Liver (tissue), 9 donors: Measurements from ENCODE around the gene CDH4. TPM values are rescaled to one million over a fixed set of nuclear protein-coding genes. Genes with fewer than 3 reads are reported as not detected.

ENCODE experiments used
- DNase-seq: peaks from one replicate; pipeline ENCODE4 v3.0.0-alpha.2; 2017; ENCODE audit warnings: low spot score
- H3K27ac ChIP-seq, 2 donors: one replicate each; pipeline ENCODE4 v1.7.0; 2013; ENCODE audit warnings: inconsistent platforms in 2 of 2, low read length in 2 of 2, control low read depth in 1 of 2, low read depth in 1 of 2, mild to moderate bottlenecking in 1 of 2
- H3K27me3 ChIP-seq, 4 donors: one replicate each; pipeline versions ENCODE4 v1.6.1 to v1.7.0; 2013; ENCODE audit warnings: low read length in 3 of 4, inconsistent platforms in 1 of 4, mild to moderate bottlenecking in 1 of 4, moderate library complexity in 1 of 4; ENCODE audit not compliant: control insufficient read depth in 4 of 4, insufficient read depth in 4 of 4
- H3K36me3 ChIP-seq, 4 donors: one replicate each; pipeline versions ENCODE4 v1.6.1 to v1.7.0; 2013; ENCODE audit warnings: low read length in 3 of 4, mild to moderate bottlenecking in 3 of 4, low read depth in 1 of 4, moderate library complexity in 1 of 4; ENCODE audit not compliant: control insufficient read depth in 4 of 4, insufficient read depth in 3 of 4
- H3K4me1 ChIP-seq, 4 donors: one replicate each; pipeline versions ENCODE4 v1.6.1 to v1.7.0; 2013; ENCODE audit warnings: low read length in 3 of 4, mild to moderate bottlenecking in 3 of 4, moderate library complexity in 1 of 4; ENCODE audit not compliant: control insufficient read depth in 4 of 4, insufficient read depth in 4 of 4
- H3K4me3 ChIP-seq, 3 donors: one replicate each; pipeline versions ENCODE4 v1.6.1 to v1.7.0; 2013; ENCODE audit warnings: low read length in 3 of 3, control low read depth in 1 of 3, low read depth in 1 of 3, mild to moderate bottlenecking in 1 of 3
- H3K9ac ChIP-seq, 2 donors: one replicate each; pipeline ENCODE4 v1.7.0; 2013; ENCODE audit warnings: low read length in 2 of 2, mild to moderate bottlenecking in 2 of 2, moderate library complexity in 2 of 2, control low read depth in 1 of 2, low read depth in 1 of 2
- H3K9me3 ChIP-seq, 4 donors: one replicate each; pipeline versions ENCODE4 v1.6.1 to v1.7.0; 2013; ENCODE audit warnings: low read length in 3 of 4; ENCODE audit not compliant: control insufficient read depth in 4 of 4
- EGR1 ChIP-seq, 2 donors: IDR thresholded peaks; 2 replicates each; pipeline ENCODE4 v1.6.1; 2016 to 2018; ENCODE audit warnings: antibody characterized with exemption in 2 of 2, low read depth in 2 of 2
- GABPA ChIP-seq, 2 donors: IDR thresholded peaks in 1 of 2; conservative IDR thresholded peaks in 1 of 2; 2 replicates each; pipeline ENCODE4 v1.6.1; 2016; ENCODE audit warnings: antibody characterized with exemption in 2 of 2, mild to moderate bottlenecking in 1 of 2, moderate library complexity in 1 of 2
- JUND ChIP-seq, 2 donors: IDR thresholded peaks; 2 replicates each; pipeline ENCODE4 v1.6.1; 2016; ENCODE audit warnings: antibody characterized with exemption in 2 of 2
- NR2F2 ChIP-seq: IDR thresholded peaks from 2 replicates; pipeline ENCODE4 v1.6.1; 2016; ENCODE audit warnings: antibody characterized with exemption
- RXRA ChIP-seq, 2 donors: IDR thresholded peaks; 2 replicates each; pipeline ENCODE4 v1.6.1; 2017 to 2018; ENCODE audit warnings: antibody characterized with exemption in 2 of 2, mild to moderate bottlenecking in 1 of 2
- YY1 ChIP-seq: IDR thresholded peaks from 2 replicates; pipeline ENCODE4 v1.6.1; 2016; ENCODE audit warnings: antibody characterized with exemption, mild to moderate bottlenecking
- WGBS: extraction: QIAGEN DNeasy Blood & Tissue Kit; methylation state at CpG from one replicate; pipeline ENCODE4 v1.1.7; 2013; 5-methylcytosine and 5-hydroxymethylcytosine counted together
- polyA plus RNA-seq, 2 donors: library from polyadenylated mRNA; stranded (reverse) in 1 of 2; unstranded in 1 of 2; fragments of 200-250 nt in 1 of 2; fragments of >200 nt in 1 of 2; fragmentation: Nextera tagmentation in 1 of 2; extraction: Ambion mirVana in 1 of 2; gene quantifications; one replicate each; pipeline versions ENCODE4 v1.2.1 to v1.2.3, GENCODE V29; 2013 to 2015
- total RNA-seq, 2 donors: library from RNA; depleted of rRNA; stranded (reverse); fragments of >200 nt; gene quantifications; one replicate each; pipeline ENCODE4 v1.2.3, GENCODE V29; 2014
- TF ChIP-seq, protein P1 (sequence below): IDR thresholded peaks from 2 replicates; pipeline ENCODE4 v1.6.1; 2016; ENCODE audit warnings: antibody characterized with exemption, mild to moderate bottlenecking
- TF ChIP-seq, protein P2 (sequence below): IDR thresholded peaks from 2 replicates; pipeline ENCODE4 v1.6.1; 2016; ENCODE audit warnings: antibody characterized with exemption
- TF ChIP-seq, protein P3 (sequence below): fragments of 150-350 bp; IDR thresholded peaks from 2 replicates; pipeline ENCODE4 v1.5.1; 2017; ENCODE audit warnings: improper control_type of control experiment, low read depth, low read length; ENCODE audit not compliant: missing input control
- TF ChIP-seq, protein P4 (sequence below): IDR thresholded peaks from 2 replicates; pipeline ENCODE4 v1.6.1; 2016; ENCODE audit warnings: antibody characterized with exemption
- TF ChIP-seq, protein P5 (sequence below): IDR thresholded peaks from 2 replicates; pipeline ENCODE4 v1.6.1; 2016; ENCODE audit warnings: antibody characterized with exemption
- donor health status: healthy.
- donor health status: healthy.
- donor health status: healthy.
- donor health status: healthy.
- donor health status: healthy.

CDH4 gene
- total and polyA plus RNA-seq, 4 donors = 0.03 to 0.25 (median 0.19) TPM; not detected in 1

DNA sequence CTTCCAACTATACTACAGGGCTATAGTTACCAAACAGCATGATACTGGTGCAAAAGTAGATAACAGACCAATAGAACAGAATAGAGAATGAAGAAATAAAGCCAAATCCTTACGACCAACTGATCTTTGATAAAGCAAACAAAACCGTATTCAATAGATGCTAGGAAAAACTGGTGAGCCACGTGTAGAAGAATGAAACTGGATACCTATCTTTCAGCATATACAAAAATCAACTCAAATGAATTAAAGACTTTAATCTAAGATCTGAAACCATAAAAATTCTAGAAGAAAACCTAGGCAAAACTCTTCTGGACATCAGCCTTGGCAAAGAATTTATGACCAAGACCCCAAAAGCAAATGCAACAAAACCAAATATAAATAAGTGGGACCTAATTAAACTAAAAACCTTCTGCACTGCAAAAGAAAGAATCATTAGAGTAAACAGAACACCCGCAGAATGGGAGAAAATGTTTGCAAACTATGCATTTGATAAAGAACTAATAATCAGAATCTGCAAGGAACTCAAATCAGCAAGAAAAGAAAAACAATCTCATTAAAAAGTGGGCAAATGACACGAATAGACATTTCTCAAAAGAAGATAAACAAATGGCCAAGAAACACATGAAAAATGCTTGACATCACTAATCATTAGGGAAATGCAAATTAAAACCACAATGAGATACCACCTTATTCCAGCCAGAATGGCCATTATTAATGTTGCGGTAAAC is 703.8 kb downstream of the CDH4 start:
- Histone ChIP-seq H3K27me3 (no peaks in the 10 kb centered on the region), H3K9ac (no peak overlapping the region), H3K36me3 (no peaks in the 10 kb centered on the region), H3K9me3 (no peaks in the 10 kb centered on the region), H3K27ac (no peak overlapping the region), H3K4me1 (no peaks in the 10 kb centered on the region), H3K4me3 (no peak overlapping the region)
- WGBS = 46% methylated on average over 6 of the region's 6 CpGs
- TF ChIP-seq, protein P1, sequence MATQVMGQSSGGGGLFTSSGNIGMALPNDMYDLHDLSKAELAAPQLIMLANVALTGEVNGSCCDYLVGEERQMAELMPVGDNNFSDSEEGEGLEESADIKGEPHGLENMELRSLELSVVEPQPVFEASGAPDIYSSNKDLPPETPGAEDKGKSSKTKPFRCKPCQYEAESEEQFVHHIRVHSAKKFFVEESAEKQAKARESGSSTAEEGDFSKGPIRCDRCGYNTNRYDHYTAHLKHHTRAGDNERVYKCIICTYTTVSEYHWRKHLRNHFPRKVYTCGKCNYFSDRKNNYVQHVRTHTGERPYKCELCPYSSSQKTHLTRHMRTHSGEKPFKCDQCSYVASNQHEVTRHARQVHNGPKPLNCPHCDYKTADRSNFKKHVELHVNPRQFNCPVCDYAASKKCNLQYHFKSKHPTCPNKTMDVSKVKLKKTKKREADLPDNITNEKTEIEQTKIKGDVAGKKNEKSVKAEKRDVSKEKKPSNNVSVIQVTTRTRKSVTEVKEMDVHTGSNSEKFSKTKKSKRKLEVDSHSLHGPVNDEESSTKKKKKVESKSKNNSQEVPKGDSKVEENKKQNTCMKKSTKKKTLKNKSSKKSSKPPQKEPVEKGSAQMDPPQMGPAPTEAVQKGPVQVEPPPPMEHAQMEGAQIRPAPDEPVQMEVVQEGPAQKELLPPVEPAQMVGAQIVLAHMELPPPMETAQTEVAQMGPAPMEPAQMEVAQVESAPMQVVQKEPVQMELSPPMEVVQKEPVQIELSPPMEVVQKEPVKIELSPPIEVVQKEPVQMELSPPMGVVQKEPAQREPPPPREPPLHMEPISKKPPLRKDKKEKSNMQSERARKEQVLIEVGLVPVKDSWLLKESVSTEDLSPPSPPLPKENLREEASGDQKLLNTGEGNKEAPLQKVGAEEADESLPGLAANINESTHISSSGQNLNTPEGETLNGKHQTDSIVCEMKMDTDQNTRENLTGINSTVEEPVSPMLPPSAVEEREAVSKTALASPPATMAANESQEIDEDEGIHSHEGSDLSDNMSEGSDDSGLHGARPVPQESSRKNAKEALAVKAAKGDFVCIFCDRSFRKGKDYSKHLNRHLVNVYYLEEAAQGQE = no peak
- TF ChIP-seq, protein P2, sequence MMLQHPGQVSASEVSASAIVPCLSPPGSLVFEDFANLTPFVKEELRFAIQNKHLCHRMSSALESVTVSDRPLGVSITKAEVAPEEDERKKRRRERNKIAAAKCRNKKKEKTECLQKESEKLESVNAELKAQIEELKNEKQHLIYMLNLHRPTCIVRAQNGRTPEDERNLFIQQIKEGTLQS = no peak
- no peak for TF ChIP-seq YY1
- TF ChIP-seq, protein P3, sequence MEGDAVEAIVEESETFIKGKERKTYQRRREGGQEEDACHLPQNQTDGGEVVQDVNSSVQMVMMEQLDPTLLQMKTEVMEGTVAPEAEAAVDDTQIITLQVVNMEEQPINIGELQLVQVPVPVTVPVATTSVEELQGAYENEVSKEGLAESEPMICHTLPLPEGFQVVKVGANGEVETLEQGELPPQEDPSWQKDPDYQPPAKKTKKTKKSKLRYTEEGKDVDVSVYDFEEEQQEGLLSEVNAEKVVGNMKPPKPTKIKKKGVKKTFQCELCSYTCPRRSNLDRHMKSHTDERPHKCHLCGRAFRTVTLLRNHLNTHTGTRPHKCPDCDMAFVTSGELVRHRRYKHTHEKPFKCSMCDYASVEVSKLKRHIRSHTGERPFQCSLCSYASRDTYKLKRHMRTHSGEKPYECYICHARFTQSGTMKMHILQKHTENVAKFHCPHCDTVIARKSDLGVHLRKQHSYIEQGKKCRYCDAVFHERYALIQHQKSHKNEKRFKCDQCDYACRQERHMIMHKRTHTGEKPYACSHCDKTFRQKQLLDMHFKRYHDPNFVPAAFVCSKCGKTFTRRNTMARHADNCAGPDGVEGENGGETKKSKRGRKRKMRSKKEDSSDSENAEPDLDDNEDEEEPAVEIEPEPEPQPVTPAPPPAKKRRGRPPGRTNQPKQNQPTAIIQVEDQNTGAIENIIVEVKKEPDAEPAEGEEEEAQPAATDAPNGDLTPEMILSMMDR = no peak
- no peak for TF ChIP-seq RXRA (IDR thresholded peaks at IDR 0.05)
- TF ChIP-seq GABPA (IDR thresholded peaks at IDR 0.05 in 1 of 2, conservative IDR thresholded peaks at IDR 0.05 in 1 of 2) = no peak
- TF ChIP-seq EGR1 (IDR thresholded peaks at IDR 0.05; ENCODE audit: low read depth in 2 of 2) = no peak
- TF ChIP-seq, protein P4, sequence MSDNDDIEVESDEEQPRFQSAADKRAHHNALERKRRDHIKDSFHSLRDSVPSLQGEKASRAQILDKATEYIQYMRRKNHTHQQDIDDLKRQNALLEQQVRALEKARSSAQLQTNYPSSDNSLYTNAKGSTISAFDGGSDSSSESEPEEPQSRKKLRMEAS = no peak
- TF ChIP-seq NR2F2 = no peak
- no peak for TF ChIP-seq JUND (IDR thresholded peaks at IDR 0.05)
- TF ChIP-seq, protein P5, sequence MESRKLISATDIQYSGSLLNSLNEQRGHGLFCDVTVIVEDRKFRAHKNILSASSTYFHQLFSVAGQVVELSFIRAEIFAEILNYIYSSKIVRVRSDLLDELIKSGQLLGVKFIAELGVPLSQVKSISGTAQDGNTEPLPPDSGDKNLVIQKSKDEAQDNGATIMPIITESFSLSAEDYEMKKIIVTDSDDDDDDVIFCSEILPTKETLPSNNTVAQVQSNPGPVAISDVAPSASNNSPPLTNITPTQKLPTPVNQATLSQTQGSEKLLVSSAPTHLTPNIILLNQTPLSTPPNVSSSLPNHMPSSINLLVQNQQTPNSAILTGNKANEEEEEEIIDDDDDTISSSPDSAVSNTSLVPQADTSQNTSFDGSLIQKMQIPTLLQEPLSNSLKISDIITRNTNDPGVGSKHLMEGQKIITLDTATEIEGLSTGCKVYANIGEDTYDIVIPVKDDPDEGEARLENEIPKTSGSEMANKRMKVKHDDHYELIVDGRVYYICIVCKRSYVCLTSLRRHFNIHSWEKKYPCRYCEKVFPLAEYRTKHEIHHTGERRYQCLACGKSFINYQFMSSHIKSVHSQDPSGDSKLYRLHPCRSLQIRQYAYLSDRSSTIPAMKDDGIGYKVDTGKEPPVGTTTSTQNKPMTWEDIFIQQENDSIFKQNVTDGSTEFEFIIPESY = no peak
- DNase-seq = no peak
